DOHH2 (cell line): ENCODE results near the gene CLMN.

ENCODE experiments used
- H3F3A ChIP-seq: fragments of 200-600 bp; sonication (generic), shearing (Covaris generic); 2 replicates; pipeline ENCODE4 v1.6.0; 2016; ENCODE audit warnings: antibody characterized with exemption, mild to moderate bottlenecking; ENCODE audit not compliant: control insufficient read depth, insufficient read depth
- H3K27ac ChIP-seq: fragments of 200-600 bp; sonication (generic); 2 replicates; pipeline ENCODE4 v1.5.1; 2014; ENCODE audit warnings: low read depth, mild to moderate bottlenecking, low read length, moderate library complexity
- H3K27me3 ChIP-seq: fragments of 200-600 bp; sonication (generic); 2 replicates; pipeline ENCODE4 v1.6.1; 2014; ENCODE audit warnings: mild to moderate bottlenecking, low read length, mixed read lengths; ENCODE audit not compliant: control insufficient read depth
- H3K36me3 ChIP-seq: fragments of 200-600 bp; sonication (generic); 2 replicates; pipeline ENCODE4 v1.6.1; 2014; ENCODE audit warnings: mild to moderate bottlenecking, low read length, moderate library complexity, mixed read lengths; ENCODE audit not compliant: control insufficient read depth
- H3K4me1 ChIP-seq: fragments of 200-600 bp; sonication (generic); 2 replicates; pipeline ENCODE4 v1.6.1; 2014; ENCODE audit warnings: mild to moderate bottlenecking, low read length, mixed read lengths; ENCODE audit not compliant: control insufficient read depth
- H3K4me2 ChIP-seq: fragments of 200-600 bp; sonication (generic); 2 replicates; pipeline ENCODE4 v1.6.0; 2014; ENCODE audit warnings: mild to moderate bottlenecking, low read length, moderate library complexity
- H3K4me3 ChIP-seq: fragments of 200-600 bp; sonication (generic); 2 replicates; pipeline ENCODE4 v1.5.1; 2014; ENCODE audit warnings: mild to moderate bottlenecking, low read length, mixed read lengths
- H3K79me2 ChIP-seq: fragments of 200-600 bp; sonication (generic); 2 replicates; pipeline ENCODE4 v1.6.1; 2014; ENCODE audit warnings: mild to moderate bottlenecking, low read length, mixed read lengths; ENCODE audit not compliant: control insufficient read depth
- H3K9me2 ChIP-seq: fragments of 200-600 bp; sonication (generic); replicated peaks from 2 replicates; pipeline ENCODE4 v1.6.1; 2014; ENCODE audit warnings: mild to moderate bottlenecking, low read length, mixed read lengths; ENCODE audit not compliant: control insufficient read depth
- H3K9me3 ChIP-seq: fragments of 200-600 bp; sonication (generic); 2 replicates; pipeline ENCODE4 v1.6.1; 2014; ENCODE audit warnings: antibody characterized with exemption, low read length, mixed read lengths; ENCODE audit not compliant: control insufficient read depth, insufficient read depth
- H4K20me1 ChIP-seq: fragments of 200-600 bp; sonication (generic); 2 replicates; pipeline ENCODE4 v1.6.0; 2014; ENCODE audit warnings: low read depth, mild to moderate bottlenecking, antibody characterized with exemption, low read length, moderate library complexity; ENCODE audit not compliant: control insufficient read depth, insufficient read depth
- EZH2phosphoT487 ChIP-seq: fragments of 200-600 bp; sonication (generic); IDR thresholded peaks from 2 replicates; pipeline ENCODE4 v1.6.1; 2017; ENCODE audit warnings: borderline replicate concordance, mild to moderate bottlenecking, antibody characterized with exemption, low read length, moderate library complexity, mixed read lengths
- TF ChIP-seq, protein P1 (sequence below): fragments of 200-600 bp; sonication (generic); IDR thresholded peaks from one replicate; pipeline ENCODE4 v1.5.1; 2014; ENCODE audit warnings: antibody characterized with exemption, mild to moderate bottlenecking, low read depth, low read length; ENCODE audit not compliant: poor library complexity, severe bottlenecking

The CLMN gene

DNA sequence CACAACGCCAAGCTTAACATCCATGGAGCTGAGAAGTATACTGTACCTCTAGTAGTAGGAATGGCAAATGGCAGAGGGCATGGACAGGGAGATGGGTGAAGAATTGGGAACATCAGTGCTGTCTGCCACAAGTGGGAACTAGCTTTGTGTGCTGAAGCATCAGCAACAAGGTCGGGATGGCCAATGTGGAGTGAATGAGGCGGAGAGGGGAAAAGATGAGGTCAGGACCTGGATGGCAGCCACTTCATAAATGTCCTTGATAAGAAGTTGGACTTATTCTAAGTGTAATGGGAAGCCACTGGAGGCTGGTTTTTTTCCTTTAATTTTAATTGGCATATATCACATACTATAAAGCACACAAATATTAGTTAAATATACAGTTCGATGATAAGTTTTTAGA lies 21.9 kb upstream of the CLMN start:
- no peak overlapping the region for H3K4me3 ChIP-seq
- no peaks in the 10 kb centered on the region for H3K79me2 ChIP-seq
- TF ChIP-seq, protein P1, sequence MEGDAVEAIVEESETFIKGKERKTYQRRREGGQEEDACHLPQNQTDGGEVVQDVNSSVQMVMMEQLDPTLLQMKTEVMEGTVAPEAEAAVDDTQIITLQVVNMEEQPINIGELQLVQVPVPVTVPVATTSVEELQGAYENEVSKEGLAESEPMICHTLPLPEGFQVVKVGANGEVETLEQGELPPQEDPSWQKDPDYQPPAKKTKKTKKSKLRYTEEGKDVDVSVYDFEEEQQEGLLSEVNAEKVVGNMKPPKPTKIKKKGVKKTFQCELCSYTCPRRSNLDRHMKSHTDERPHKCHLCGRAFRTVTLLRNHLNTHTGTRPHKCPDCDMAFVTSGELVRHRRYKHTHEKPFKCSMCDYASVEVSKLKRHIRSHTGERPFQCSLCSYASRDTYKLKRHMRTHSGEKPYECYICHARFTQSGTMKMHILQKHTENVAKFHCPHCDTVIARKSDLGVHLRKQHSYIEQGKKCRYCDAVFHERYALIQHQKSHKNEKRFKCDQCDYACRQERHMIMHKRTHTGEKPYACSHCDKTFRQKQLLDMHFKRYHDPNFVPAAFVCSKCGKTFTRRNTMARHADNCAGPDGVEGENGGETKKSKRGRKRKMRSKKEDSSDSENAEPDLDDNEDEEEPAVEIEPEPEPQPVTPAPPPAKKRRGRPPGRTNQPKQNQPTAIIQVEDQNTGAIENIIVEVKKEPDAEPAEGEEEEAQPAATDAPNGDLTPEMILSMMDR = no peak
- no peak for TF ChIP-seq EZH2phosphoT487
- no peaks in the 10 kb centered on the region for H3K9me3 ChIP-seq
- no peak overlapping the region for H3K4me2 ChIP-seq
- peaks cover 18% of the 10 kb centered on the region for H3K27me3 ChIP-seq
- H4K20me1 ChIP-seq = no peaks in the 10 kb centered on the region
- H3K27ac ChIP-seq = no peak overlapping the region
- no peaks in the 10 kb centered on the region for H3K4me1 ChIP-seq
- H3K36me3 ChIP-seq = no peaks in the 10 kb centered on the region
- H3F3A ChIP-seq = no peaks in the 10 kb centered on the region
- H3K9me2 ChIP-seq = no peaks in the 10 kb centered on the region

DNA sequence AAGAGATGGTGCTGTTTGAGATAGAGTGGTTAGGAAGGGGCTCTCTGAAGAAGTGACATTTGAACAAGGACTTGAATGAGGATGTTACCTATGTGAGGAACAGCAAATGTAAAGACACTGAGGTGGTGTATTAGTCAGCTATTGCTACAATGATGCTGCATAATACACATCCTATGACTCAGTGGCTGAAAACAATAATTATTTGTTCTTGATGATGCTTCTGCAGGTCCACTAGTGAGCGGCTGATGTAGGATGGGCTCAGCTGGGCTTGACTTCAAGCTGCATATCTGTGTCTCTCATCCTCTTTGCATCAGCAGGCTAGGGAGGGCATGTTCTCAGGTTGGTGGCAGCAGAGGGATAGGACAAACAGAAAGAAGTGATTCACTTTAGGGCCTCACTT lies 21.4 kb upstream of the CLMN start:
- no peak overlapping the region for H3K27ac ChIP-seq
- H3K9me3 ChIP-seq = no peaks in the 10 kb centered on the region
- no peak for TF ChIP-seq EZH2phosphoT487
- TF ChIP-seq, protein P1 = no peak
- H3K4me2 ChIP-seq = no peak overlapping the region
- no peaks in the 10 kb centered on the region for H3K9me2 ChIP-seq
- H3K36me3 ChIP-seq = no peaks in the 10 kb centered on the region
- no peaks in the 10 kb centered on the region for H4K20me1 ChIP-seq
- H3F3A ChIP-seq = no peaks in the 10 kb centered on the region
- no peaks in the 10 kb centered on the region for H3K79me2 ChIP-seq
- H3K4me3 ChIP-seq = no peak overlapping the region
- H3K4me1 ChIP-seq = no peaks in the 10 kb centered on the region
- H3K27me3 ChIP-seq = peaks cover 18% of the 10 kb centered on the region

DNA sequence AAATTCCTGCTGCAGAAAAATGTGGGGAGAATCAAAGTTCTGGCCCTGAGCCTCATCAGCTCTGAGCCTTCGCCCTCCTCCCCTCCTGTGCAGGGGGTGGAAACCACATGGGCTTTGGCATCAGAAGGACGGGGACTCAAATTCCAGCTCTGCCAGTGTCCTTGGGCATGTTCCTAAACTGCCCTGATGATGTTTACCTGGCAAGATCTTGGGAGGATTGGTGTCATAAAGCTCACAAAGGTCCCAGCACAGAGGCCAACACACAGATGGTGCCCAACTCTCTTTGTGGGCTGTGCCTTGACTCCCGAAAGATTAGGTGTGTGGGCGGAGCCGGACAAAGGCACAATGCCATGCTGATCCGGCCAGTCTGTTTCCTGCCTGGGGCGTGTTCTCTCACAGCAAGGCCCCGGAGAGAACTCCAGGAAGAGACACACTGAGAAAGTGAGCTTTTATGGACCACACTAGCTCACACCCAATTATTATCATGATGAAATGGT lies 20.5 kb upstream of the CLMN start:
- Histone ChIP-seq H3K36me3 (no peaks in the 10 kb centered on the region), H3K9me3 (no peaks in the 10 kb centered on the region), H3K9me2 (no peaks in the 10 kb centered on the region), H3K4me1 (no peaks in the 10 kb centered on the region), H3K4me2 (no peak overlapping the region), H3K27ac (no peak overlapping the region), H3K79me2 (no peaks in the 10 kb centered on the region), H3K27me3 (peaks cover 18% of the 10 kb centered on the region), H4K20me1 (no peaks in the 10 kb centered on the region), H3F3A (no peaks in the 10 kb centered on the region), H3K4me3 (no peak overlapping the region)
- TF ChIP-seq EZH2phosphoT487 = no peak
- TF ChIP-seq, protein P1 = no peak
